GM19193 (cell line): ENCODE results near the gene CD72.

Source experiments
- POLR2A ChIP-seq: IDR thresholded peaks from 4 replicates; pipeline ENCODE4 v1.6.1; 2011; ENCODE audit not compliant: insufficient read depth, insufficient read length; ENCODE audit errors: extremely low read depth

CD72 gene

DNA sequence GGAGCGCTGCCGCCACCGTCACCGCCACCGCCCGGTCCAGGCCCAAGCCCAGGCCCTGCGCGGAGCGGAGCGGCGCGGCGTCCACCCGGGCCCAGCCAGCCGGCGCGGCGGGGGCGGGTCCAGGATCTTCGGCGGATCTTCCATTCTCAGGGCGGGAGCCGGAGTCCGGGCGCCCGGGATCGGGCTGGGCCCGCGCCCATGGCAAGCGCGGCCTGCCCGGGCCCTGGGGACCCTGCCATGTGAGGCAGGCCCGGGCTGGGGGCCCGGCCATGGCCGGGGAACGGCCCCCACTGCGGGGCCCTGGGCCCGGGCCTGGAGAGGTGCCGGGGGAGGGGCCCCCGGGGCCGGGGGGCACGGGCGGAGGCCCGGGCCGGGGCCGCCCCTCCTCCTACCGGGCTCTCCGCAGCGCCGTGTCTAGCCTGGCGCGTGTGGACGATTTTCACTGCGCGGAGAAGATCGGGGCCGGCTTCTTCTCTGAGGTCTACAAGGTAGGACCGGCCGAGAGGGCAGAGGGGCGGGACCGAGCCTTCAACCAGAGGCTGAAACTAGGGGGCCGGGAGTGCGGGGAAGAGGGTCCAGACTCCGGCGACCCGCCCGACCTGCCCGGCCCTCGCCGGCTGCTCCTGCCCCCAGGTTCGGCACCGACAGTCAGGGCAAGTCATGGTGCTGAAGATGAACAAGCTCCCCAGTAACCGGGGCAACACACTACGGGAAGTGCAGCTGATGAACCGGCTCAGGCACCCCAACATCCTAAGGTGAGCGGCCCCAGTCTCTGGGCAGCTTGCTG lies 12.7 kb downstream of the CD72 start:
- peak; percentile 16 for TF ChIP-seq POLR2A

DNA sequence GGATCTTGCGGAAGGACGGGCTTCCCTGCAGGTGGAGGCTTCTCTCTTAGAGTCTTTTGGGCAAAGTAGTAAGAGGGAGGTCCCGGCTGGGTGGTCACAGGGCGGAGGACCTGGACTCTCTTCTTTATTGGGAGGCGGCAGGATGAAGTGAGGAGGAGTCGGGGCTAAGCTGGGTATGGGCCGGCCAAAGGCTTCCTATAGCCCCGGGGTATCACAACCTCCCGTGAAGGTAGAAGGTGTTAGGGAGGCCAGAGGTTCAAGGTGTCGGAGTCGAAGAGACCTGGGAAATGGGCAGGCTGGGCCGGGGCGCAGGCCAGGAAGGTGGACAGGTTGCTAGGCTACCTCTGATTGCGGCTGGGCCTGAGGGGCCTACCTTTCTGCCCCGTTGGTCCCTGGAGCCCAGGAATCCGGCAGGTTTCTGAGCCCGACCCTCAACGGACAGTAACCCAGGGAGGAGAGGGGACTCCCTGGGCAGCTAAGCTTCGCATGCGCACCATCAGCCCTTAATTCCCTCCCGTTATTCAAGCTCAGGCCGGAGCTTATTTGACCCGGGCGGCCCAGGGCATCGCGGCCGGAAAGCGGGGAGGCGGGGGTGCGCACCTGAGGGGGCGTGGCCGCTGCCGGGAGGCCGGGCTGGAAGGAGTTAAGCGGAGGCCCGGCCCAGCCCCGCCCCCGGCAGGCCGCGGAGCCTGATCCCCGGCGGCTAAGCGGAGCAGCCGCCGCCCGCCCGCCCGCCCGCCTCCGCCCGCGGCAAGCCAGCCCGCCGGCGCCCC lies 13.4 kb downstream of the CD72 start, which contains the start of gene TESK1:
Gene TESK1 (plus strand): TSS at position 685 of the 773 bp plus-strand sequence. CDS start 358 bp downstream, outside the sequence.
- TF ChIP-seq POLR2A = no peak

GRCh38 chr9:35603986-35604577 lies 14.1 kb downstream of the CD72 start:
- peak; percentile 67 for TF ChIP-seq POLR2A

DNA sequence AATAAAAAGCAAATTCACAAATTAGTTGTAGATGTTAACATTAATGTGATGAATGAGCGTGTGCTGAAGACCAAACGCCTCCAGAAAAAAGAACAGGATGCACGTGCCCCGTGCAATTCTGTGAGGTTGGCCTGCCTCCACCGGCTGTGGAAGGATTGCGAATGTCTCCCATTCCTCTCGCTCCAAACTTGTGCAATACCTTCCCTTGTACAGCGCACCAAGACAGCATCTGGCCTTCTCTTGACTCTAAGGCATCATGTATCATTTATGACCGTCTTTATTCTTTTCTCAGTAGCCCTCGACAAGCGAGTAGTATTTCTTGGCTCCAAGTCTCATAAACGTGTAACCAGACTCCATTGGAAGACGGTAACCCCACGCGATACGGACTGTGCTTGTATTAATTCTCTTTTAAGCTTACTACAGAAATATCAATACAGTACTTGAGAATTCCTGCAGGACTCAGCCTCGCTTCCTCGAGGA lies 14.7 kb downstream of the CD72 start:
- no peak for TF ChIP-seq POLR2A

- no peak for TF ChIP-seq POLR2A
These were observed 18.2 kb downstream of the CD72 start for GRCh38 chr9:35599763-35600604.

DNA sequence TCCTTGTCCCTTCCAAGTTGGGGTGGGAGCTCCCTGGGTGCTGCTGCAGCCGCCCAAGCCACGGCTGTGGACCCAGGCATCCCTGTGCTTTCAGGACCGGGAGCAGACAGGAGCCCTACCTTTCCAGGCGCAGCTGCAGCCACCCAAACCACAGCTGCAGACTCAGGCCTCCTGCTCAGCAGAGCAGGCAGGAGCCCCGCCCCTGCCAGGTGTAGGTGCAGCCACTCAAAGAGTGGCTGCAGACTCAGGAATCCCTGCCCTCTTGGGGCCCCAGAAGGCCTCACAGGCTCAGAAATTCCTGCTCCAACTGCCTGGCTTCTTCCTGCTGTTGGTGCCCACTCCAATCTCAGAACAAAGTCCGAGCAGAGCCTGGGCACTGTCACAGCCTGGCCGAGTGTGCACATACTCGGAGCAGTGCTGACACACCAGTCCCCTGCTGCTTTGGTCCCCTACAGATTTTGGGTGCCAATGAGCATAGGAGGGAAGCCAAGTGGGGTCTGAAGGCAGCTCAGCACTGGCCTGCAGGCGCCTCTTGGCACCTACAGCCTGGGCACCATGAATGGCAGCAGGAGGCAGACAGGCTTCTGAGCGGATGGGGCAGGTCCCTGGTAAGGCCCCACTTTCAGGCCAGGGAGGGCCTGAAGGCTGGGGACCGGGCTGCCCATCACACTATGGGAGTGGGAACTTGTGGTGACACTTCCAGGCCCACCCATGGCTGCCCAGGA lies 19.2 kb downstream of the CD72 start:
- TF ChIP-seq POLR2A = no peak

DNA sequence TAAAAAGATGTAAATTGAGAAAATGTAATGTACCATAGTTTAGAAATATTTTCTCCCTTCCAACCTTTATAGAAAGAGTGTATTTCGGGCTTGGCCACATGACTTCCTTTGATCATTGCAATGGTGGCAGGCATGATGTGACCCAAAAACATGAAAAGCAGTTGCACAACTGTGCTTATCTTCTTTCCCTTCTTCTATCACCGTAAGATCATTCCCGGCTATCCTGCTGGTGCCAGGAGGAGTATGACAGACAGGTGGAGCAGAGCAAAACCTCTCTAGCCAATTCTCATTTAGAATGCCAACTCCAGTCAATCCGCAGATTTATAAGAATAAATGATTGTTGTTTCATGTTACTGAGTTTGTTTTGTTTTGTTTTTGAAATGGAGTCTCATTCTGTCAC lies 23.7 kb downstream of the CD72 start:
- TF ChIP-seq POLR2A = no peak

DNA sequence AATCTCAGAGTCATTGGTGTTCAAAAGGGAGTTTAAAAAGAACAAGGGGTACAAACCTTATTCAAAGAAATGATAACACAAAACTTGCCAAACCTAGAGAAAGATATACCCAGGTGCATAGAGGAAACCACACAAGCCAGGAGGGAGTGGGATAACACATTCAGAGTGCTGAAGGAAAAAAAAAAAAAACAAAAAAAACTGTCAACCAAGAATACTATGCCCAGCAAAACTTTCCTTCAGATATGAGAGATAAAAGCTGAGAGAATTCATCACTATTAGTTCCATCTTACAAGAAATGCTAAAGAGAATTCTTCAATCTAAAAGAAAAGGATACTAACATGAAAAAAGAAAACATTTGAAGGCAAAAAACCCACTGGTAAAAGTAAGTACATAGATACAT lies 24.6 kb downstream of the CD72 start:
- TF ChIP-seq POLR2A = no peak

GRCh38 chr9:35579130-35579529 lies 39.1 kb downstream of the CD72 start:
- TF ChIP-seq POLR2A = no peak

- no peak for TF ChIP-seq POLR2A
These were observed 40.7 kb downstream of the CD72 start for GRCh38 chr9:35577486-35577885.

GRCh38 chr9:35575478-35575877 lies 42.7 kb downstream of the CD72 start:
- no peak for TF ChIP-seq POLR2A

DNA sequence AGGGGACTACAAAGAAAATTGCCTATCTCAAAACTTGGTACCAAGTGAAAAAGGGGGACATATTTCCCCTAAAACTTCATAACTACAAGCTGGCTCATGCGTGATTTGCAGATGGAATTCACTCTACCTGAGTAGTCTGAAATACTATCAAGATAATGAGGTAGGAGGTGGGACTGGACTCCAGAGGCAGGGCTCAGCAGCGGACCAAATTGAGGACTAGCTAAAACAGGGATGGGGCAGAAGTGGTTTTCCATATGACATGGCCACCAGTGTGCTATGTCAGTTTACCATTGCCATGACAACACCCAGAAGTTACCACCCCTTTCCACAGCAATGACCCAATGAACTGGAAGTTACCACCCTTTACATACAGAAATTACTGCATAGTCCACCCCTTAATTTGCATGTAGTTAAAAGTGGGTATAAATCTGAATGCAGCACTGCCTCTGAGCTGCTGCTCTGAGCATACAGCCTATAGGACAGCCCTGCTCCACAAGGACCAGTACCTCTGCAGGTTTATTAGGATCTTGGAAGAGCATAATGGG lies 43.6 kb downstream of the CD72 start:
- TF ChIP-seq POLR2A = no peak

DNA sequence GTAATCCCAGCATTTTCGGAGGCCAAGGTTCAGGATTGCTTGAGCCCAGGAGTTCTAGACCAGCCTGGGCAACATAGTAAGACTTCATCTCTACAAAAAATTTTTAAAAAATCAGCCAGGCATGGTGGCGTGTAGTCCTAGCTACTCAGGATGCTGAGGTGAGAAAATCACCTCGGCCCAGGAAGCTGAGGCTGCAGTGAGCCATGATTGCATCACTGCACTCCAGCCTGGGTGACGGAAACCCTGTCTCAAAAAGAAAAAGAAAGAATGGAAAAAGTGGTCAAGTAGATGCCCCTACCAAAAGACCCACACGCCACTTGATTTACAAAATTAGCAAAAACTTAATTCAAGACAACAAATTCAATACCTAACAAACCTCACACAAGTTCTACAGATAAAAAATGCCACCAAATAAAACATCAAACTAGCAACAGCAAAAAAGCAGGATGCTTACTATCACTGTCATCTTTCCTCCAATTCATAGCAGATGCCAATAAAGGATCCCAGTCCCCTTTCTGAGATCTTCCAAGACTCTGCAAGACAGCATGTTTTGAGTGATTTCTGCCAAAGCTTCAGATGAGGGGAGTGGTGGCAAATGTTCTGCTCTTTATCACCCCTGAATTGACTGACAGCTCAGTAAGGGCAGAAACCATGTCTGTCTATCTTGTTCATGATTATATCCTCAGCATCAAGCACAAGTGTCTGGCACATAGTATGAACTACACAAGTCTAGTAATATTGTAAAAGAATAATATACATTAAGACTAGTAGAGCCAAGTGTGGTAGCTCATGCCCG lies 47.3 kb downstream of the CD72 start:
- no peak for TF ChIP-seq POLR2A
